GM19238 (cell line): ENCODE data around the gene DDR1.
"Not testable (repeated sequence)": the region's sequence is repeated elsewhere in the genome, so short reads cannot be mapped to it uniquely, and the experiment has no call there.

Experiments used
- DNase-seq: peaks from one replicate; pipeline ENCODE4 v3.0.0; 2011; ENCODE audit warnings: low spot score; ENCODE audit not compliant: insufficient read length

DDR1 gene

GRCh38 chr6:30883685-30884520 lies at the start of gene DDR1:
Gene DDR1 (plus strand): TSS chr6:30884519. CDS start chr6:30888730, 4,211 bp downstream.
- peak; percentile 79 for DNase-seq

GRCh38 chr6:30834646-30835045 lies 49.7 kb upstream of the DDR1 start:
- DNase-seq = no peak

GRCh38 chr6:30835576-30835975 lies 48.7 kb upstream of the DDR1 start:
- DNase-seq = no peak

- no peak for DNase-seq
These were observed 47.9 kb upstream of the DDR1 start for GRCh38 chr6:30836431-30836866.

- no peak for DNase-seq
These were observed 47.4 kb upstream of the DDR1 start for GRCh38 chr6:30836957-30837356.

GRCh38 chr6:30837432-30837831 lies 46.9 kb upstream of the DDR1 start:
- no peak for DNase-seq

GRCh38 chr6:30837870-30838269 lies 46.4 kb upstream of the DDR1 start:
- no peak for DNase-seq

- DNase-seq = no peak
These were observed 44.6 kb upstream of the DDR1 start for GRCh38 chr6:30839671-30840070.

GRCh38 chr6:30840084-30840934 lies 44.0 kb upstream of the DDR1 start:
- no peak for DNase-seq

GRCh38 chr6:30840935-30841643 lies 43.2 kb upstream of the DDR1 start:
- no peak for DNase-seq

- DNase-seq = no peak
These were observed 42.4 kb upstream of the DDR1 start for GRCh38 chr6:30841644-30842504.

- no peak for DNase-seq
These were observed 41.3 kb upstream of the DDR1 start for GRCh38 chr6:30842754-30843610.

GRCh38 chr6:30843611-30843998 lies 40.7 kb upstream of the DDR1 start:
- no peak for DNase-seq

- DNase-seq = no peak
These were observed 40.2 kb upstream of the DDR1 start for GRCh38 chr6:30844118-30844535.

- no peak for DNase-seq
These were observed 39.1 kb upstream of the DDR1 start for GRCh38 chr6:30845183-30845582.

- no peak for DNase-seq
These were observed 36.8 kb upstream of the DDR1 start for GRCh38 chr6:30847421-30847970.

- DNase-seq = no peak
These were observed 36.3 kb upstream of the DDR1 start for GRCh38 chr6:30847971-30848436.

- no peak for DNase-seq
These were observed 34.2 kb upstream of the DDR1 start for GRCh38 chr6:30849903-30850651.

- DNase-seq = not testable (repeated sequence)
These were observed 31.9 kb upstream of the DDR1 start for GRCh38 chr6:30852459-30852858.
